LoVo (cell line): ENCODE data around the gene ATP6V1F.

Experiments
- DNase-seq: peaks from one replicate; pipeline ENCODE4 v3.0.0-alpha.2; 2016; ENCODE audit warnings: low spot score

The ATP6V1F gene

DNA sequence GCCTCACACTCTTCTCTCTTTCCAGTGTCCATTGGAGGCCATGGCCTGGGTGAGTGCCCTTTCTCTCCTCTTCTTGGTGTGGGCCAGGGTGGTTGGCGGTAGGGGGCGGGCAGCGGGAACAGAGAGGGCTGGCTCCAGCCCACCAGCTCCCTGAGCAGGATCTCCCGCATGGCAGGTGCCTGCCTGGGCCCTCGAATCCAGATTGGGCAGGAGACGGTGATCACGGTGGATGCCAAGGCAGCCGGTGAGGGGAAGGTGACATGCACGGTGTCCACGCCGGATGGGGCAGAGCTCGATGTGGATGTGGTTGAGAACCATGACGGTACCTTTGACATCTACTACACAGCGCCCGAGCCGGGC is 13.5 kb upstream of the ATP6V1F start:
- DNase-seq = no peak

DNA sequence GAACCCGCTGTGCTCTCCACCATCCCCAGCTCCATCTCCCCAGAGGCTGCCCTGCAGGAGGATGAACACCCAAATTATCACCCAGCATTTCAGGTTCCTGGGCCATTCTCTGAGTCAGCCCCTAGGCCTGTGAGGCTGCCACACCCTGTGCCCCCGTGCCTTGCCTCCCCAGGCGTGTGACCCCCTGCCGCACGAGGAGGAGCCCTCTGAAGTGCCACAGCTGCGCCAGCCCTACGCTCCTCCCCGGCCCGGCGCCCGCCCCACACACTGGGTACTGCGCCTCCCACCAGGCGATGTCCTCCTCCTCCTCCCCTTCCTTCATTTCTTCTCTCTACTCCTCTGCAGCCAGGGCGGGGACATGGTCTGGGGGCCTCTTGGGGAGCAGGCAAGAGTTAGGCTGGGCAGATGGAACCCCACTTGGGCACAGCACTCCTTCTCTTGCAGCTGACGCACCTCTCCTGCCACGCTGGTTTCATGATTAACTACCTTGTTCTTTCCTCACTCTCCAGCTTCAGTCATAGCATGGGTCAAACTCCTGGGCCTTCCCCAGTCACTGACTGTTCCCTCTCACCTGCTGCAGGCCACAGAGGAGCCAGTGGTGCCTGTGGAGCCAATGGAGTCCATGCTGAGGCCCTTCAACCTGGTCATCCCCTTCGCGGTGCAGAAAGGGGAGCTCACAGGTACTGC is 12.7 kb upstream of the ATP6V1F start:
- DNase-seq = no peak

DNA sequence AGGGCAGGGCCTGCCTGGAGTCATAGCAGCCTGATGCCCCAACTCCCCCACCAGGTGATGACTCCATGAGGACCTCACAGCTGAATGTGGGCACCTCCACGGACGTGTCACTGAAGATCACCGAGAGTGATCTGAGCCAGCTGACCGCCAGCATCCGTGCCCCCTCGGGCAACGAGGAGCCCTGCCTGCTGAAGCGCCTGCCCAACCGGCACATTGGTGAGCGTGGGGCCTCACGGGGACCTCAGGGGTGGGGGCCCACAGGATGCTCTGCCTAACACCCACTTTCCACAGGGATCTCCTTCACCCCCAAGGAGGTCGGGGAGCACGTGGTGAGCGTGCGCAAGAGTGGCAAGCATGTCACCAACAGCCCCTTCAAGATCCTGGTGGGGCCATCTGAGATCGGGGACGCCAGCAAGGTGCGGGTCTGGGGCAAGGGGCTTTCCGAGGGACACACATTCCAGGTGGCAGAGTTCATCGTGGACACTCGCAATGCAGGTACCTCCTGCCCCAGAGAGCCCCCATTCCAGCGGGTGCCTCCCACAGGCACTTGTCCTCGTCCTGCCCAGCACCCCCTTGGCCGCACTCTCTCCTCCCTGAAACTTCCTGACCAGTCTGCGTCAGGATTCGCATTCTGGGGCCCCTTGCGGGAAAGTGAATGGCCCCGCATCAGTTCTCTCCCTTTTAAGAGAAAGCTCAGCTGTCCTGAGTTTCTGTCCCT is 10.0 kb upstream of the ATP6V1F start:
- DNase-seq = no peak

DNA sequence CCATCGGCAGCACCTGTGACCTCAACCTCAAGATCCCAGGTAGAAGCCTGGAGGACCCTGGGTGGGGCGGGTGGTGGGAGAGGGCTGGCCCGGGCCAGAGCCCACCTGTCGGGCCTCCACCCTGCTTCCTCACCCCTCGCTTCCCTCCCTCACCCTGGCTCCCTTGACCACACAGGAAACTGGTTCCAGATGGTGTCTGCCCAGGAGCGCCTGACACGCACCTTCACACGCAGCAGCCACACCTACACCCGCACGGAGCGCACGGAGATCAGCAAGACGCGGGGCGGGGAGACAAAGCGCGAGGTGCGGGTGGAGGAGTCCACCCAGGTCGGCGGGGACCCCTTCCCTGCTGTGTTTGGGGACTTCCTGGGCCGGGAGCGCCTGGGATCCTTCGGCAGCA is 8.9 kb upstream of the ATP6V1F start:
- DNase-seq = no peak

DNA sequence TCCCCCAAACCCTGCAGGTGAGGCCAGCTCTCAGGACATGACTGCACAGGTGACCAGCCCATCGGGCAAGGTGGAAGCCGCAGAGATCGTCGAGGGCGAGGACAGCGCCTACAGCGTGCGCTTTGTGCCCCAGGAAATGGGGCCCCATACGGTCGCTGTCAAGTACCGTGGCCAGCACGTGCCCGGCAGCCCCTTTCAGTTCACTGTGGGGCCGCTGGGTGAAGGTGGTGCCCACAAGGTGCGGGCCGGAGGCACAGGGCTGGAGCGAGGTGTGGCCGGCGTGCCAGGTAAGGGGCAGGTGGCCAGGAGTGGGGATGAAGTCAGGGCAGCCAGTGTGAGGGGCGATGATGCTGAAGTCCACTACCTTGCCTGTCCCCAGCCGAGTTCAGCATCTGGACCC is 8.3 kb upstream of the ATP6V1F start:
- no peak for DNase-seq

DNA sequence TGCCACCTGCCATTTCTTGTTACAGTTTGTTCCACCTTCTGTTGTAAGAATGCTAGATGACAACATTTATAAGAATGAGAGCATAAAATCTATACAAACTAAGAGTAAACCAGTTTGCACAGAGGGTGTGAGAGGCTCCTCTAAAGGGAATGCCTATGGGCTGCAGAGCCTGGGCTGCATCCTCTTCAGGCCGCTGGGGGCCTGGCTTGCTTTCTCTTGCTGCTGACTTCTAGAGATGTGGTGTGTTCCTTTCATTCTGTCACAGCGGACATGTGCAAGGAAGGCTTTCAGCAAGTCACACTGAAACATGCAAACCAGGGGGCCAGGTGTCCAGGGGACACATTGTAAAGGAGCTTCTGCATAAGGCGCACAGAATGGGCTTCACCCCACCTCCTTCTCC is 7.1 kb upstream of the ATP6V1F start:
- no peak for DNase-seq

DNA sequence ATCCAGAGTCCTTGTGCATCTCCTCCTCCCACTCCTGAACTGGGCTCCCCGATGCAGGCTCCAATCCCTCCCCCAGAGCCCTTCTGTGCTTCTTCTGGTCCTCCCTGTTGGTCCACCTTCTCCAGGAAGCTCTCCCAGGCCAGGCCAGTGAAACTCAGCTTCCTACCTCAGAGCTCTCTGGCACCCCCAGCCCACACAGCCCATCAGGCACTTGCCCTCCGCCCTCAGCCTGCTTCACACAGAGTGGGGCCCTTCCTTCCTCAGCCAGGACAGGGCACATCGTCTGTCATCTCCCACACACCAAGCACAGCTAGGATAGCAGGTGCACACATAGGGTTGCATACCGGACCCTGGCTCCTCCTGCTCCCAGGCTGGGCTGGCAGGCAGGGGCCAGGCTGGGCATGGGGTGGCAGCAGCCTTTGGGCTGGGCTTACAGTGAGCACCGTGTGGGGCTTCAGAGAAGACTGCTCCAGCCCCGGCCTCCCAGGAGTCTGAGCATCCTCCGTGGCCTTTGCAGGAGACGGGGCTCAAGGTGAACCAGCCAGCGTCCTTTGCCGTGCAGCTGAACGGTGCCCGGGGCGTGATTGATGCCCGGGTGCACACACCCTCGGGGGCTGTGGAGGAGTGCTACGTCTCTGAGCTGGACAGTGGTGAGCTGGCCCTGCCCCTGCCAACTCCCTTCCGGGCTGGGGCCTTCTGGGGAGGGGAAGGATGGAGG is 6.5 kb upstream of the ATP6V1F start:
- no peak for DNase-seq

DNA sequence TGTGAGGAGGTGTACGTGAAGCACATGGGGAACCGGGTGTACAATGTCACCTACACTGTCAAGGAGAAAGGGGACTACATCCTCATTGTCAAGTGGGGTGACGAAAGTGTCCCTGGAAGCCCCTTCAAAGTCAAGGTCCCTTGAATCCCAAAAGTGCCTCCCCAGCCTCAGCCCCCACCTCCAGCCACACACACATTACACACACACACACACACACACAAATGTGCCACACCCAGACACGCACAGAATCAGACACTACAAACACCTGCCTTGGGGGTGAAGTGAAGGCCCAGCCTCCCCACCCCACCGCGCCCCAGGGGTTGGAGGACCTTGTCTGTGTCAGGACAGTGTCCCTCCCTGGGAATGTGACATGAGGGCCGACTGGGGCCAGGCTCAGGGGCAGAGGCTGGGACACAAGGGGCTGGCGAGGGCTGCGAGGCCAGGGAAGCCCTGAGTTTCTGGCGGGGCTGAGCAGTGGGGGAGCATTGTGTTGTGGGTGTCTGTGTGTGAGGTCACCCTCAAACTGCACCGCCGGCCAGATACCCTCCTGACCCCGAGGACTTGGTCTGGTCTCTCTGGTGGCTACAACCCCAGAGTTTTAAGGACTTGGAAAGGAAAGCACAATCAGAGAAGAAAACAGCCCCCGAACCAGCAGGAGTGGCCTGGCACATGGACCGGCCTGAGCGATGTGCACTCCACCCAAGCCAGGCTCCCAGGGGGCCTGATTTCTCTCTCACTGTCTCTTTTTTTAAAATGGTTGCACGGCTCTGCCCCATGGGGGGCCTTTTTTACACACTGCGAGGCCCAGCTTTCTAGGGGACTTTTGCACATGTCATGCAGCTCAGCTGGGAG is 4.0 kb upstream of the ATP6V1F start:
- DNase-seq = no peak

DNA sequence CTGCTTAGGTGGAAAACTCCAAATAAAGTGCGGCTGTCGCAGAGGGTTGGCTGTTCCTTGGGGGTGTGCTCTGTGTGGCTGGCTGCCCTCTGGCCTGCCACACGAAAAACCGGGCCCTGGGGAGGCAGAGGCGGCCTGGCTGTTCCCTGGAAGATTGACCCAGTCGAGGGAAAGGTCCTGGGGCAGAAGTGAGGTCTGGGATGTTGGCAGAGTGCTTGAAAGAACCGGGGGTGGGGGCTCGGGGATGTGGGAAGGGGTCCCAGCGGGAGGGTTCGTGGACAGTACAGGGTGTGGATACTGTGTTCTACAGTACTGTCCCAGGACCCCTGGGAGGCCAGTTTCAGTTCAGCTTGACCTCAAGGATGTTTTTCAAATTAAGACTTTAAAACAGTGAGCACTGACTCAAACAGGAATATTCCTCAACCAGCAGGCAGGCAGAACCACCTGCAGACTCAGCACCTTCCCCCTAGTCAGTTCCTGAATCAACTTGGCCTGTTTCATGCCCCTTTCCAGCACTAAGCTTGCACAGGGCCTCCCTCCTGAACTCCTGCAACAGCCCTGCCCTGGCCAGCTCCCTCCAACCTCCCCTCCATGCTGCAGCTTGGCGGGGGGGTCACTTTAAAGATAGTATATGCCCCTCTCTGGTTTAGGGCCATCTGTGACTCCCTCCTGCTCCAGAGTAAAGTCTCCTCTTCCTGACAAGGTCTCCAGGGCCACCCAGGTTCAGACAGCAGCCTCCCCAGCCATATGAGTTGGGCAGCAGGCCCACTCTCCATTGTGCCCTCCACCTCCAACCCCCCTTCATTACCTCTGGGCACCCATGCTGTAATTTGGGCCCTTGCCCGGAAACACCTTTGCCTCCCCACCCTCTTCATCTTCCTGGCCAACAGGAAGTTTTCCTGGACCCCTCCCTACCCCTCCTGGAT is 3.2 kb upstream of the ATP6V1F start:
- no peak for DNase-seq

DNA sequence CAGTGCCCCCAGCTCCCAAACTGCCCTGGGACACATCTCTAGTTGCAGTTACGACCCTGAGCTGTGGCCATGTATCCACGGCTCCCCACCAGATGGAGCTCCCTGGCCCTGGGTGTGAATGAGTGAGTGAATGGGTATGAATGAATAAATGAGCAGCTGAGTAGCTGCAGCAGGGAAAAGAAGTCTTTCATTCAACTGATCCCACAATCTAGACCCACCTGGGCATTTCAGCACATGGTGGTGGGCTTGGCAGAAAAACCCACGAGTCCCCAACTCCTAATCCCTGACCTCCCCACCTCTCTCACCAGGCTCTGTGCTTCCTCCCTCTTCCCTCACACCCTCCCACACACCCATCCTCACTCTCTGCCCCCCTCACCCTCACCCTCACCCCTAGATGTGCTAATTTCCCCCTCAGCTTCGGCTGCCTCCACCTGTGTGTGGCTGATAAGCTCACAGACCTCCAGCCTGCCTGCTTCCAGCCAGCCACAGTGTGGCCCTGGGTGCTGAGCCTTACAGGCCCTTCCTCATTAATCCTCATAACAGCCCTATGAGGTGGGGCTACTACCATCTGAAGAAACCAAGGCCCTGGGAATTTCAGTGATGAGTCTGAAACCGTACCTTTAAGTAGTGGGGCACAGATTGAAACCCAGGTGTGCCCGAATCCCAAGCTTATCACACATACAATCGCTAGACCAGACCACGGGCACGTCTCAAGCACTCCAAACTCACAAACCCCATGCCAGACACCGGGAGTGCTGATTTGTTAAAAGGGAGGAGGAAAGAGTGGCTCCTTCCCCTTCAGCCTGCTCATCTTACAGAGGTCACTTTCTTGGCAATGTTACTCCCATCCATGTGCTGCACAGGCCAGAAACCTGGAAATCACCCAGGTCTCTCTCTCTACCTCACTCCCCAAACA is 2.2 kb upstream of the ATP6V1F start:
- no peak for DNase-seq

DNA sequence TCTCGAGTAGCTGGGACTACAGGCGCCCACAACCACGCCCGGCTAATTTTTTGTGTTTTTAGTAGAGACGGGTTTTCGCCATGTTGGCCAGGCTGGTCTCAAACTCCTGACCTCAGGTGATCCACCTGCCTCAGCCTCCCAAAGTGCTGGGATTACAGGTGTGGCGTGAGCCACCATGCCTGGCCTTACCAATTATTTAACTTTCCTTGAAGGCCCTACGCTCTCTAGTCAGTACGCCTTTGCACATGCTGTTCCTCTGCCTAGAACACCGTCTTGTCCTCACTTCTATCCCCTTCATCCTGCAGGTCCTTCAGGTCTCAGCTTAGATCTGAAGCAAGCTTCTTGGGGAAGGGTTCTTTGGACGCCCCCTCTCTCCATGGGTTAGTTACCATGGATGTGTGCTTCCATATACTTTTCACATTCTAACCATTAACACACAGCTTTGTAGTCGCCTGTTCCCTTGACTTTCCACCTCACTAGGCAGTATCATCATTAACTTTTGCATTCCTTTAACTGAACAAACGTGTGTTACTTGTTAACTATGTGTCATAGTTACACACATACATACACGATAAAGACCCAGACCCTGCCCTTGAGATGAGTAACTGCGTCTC is 592 bp upstream of the ATP6V1F start:
- no peak for DNase-seq

DNA sequence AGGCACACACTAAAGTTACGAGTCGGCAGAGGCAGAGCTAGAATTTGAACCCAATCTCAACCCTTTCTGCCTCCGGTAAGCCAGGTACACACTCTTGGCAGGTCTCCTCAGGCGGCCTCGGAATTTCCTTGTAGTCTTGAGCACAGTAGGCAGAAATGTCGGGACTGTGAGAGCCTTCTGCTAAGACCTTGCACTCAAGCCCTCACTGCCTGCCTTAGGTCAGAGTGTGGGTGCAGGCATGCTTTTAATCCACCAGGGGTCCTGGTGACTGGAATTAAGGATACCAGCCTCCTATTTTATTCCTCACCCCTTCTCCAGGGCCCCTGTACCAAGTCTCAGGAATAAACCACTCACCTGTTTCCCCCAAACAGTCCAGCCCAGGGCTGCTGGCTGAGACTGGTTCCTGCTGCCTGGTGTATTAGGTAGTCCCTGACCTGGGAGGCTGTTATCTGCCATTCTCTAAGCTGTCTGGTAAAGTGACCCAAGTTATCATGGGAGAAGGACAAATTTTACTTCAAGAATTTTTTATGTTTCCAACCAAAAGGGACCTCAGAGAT is 855 bp downstream of the ATP6V1F start:
- DNase-seq = peak; percentile 84

DNA sequence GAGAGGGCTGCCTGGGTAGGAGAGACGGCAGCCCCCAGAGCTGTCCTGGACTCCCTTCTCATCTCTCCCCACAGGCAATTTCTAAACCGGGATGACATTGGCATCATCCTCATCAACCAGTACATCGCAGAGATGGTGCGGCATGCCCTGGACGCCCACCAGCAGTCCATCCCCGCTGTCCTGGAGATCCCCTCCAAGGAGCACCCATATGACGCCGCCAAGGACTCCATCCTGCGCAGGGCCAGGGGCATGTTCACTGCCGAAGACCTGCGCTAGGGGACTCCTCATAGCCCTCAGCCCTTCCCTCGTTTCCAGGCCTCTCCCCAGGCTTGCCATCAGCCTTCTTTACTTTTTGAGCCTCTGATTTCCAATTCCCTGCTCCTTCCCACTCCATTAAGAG is 2.6 kb downstream of the ATP6V1F start:
- DNase-seq = no peak

DNA sequence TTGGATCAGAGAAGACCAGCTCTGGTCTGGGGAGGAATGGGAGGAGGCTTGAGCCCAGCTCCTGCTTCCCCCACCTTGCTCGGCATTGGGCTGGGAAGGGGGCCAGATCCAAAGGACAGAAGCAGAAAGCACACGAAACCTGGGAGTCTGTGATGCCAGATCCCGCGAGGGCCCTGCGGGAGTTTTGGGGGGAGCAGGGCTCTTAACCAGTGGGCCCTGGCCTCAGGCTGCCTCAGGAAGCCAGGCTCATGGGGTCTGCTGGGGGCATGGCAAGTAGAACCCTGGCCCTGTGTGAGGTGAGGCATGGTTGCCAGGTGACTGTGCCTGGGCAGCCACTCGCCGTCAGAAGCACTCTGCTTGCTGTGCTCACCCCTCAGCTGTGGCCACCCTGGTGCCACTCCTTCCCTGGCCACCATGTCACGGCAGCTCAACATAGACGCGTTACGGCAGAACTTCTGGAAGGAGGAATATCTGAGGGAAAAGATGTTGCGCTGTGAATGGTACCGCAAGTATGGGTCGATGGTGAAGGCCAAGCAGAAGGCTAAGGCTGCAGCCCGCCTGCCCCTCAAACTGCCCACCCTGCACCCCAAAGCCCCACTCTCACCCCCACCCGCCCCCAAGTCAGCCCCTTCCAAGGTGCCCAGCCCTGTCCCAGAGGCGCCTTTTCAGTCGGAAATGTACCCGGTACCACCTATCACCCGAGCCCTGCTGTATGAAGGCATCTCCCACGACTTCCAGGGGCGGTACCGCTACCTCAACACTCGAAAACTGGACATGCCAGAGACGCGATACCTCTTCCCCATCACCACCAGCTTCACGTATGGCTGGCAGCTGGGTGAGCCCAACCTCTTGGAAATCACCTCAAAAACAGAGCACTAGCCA is 3.6 kb downstream of the ATP6V1F start:
- DNase-seq = no peak

DNA sequence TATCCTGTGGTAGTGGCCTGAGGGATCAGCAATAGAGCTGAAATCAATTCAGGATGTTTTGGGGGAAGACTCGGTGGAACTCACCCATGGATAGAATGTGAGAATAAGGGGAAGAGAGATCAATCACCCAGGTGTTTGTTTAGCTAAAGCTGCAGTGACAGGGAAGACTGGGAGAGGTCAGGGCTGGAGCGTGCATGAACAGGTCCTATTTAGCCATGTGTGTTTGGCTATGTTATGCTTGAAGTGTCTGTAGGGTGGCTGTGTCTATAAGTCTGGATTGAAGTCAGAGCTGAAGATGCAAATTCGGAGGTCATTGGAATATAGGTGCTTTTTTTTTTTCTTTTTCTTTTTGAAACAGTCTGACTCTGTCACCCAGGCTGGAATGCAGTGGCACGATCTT is 4.6 kb downstream of the ATP6V1F start:
- DNase-seq = no peak

DNA sequence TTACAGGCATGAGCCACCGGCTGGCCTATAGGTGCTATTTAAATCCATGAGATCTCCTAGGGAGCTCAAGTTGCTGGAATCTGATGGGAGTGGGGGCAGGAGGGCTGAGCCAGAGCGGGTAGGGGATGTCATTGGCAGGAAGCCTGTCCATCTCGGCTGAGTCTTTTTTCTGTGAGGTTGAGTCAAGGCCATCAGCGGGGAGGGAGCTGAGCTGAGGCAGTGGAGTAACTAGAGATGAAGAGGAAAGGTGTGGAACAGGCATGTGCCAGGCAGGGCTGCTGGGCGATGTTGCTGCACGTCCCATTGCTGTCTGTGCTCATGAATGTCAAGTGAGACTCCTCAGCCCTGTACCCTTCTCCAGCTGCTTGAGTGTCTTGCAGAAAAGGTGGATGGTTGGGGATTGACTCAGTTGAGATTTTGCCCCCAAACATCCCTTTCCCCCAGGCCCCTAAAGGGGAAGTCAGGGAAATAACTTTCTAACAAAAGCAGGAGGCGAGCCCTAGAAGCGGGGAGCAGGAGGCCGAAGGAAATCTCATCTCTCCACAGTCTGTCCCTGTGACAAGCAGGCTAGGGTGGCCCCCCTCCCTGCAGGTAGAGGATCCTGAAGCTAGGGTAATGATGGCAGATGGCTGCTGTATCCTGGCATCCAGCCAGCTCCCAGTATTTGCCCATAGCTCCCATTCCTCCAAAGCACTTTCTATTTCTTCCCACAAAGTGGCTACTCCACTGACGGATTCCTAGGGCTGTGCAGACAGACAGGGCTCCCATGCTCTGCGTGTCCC is 5.4 kb downstream of the ATP6V1F start:
- peak; percentile 27 for DNase-seq

DNA sequence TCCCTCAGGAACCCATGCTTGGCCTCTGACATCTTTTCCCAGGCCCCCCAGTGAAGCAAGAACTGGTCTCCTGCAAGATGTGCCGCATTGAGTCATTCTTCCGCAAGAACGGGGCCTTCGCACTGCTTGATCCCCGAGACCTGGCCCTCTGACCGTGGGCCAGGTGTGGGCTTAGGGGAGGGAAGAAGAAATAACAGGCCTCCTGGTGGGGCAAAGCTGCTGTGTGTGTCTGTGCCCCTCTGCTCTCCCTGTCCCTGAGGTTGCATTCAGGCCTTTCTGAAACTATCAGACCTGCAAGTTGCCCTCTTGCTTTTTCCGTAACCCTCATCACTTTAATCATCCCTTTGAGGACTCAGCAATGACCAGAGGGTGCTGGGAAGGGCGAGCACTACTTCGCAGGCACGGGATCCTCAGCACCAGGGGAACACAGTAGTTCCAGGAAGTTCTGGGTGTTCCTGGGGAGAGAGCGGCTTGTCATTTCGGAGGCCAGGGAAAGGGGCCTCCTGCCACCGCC is 6.0 kb downstream of the ATP6V1F start:
- DNase-seq = no peak
